GM12872 (cell line): Measurements from ENCODE around the gene RAI14.

Experiments used
- TF ChIP-seq, protein P1 (sequence below): IDR thresholded peaks from 3 replicates; pipeline ENCODE4 v1.5.1; 2011; ENCODE audit warnings: low read depth, mild to moderate bottlenecking, low read length, moderate library complexity; ENCODE audit not compliant: insufficient read depth

Gene RAI14

DNA sequence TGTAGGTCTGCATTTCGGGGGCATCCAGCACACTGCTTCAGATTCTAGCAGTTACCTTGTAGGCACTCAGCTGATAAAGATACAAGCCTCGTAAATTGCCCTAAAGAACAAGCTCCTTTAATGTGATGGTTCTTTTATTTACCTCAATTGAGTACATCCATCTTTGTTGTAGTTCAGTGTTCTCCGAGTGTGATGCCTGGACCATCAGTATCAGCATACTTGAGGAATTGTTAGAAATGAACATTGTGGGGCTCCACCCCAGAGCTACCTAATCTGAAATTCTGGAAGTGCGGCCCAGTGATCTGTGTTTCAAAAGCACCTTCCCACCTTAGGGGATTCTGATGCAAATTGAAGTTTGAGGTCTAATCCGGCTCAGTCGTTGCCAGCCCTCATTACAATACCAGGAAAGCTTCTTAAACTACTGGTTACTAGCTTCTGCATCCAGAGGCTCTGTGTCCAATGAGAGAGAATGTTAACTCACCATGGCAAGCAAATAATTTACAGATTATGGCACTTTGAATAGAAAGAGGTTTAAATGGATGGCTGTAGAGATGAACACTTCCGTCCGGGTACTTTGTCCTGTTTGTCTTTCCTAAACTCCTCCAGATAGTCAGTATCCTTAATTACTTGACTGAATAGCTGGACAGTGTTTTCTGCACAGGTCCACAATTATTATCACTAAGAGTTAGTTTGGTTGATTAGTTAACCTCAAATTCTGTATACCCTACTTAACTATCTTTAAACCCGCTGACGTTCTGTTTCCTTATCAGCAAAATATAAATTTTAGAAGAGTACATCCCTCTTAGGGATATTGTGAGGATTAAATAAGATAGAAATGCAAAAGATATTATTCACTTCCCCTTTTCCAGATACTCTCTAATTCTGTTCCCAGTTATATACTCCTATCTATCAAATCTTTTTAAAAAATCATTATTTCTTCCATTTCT is 47.9 kb downstream of the RAI14 start:
- TF ChIP-seq, protein P1, sequence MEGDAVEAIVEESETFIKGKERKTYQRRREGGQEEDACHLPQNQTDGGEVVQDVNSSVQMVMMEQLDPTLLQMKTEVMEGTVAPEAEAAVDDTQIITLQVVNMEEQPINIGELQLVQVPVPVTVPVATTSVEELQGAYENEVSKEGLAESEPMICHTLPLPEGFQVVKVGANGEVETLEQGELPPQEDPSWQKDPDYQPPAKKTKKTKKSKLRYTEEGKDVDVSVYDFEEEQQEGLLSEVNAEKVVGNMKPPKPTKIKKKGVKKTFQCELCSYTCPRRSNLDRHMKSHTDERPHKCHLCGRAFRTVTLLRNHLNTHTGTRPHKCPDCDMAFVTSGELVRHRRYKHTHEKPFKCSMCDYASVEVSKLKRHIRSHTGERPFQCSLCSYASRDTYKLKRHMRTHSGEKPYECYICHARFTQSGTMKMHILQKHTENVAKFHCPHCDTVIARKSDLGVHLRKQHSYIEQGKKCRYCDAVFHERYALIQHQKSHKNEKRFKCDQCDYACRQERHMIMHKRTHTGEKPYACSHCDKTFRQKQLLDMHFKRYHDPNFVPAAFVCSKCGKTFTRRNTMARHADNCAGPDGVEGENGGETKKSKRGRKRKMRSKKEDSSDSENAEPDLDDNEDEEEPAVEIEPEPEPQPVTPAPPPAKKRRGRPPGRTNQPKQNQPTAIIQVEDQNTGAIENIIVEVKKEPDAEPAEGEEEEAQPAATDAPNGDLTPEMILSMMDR = no peak

DNA sequence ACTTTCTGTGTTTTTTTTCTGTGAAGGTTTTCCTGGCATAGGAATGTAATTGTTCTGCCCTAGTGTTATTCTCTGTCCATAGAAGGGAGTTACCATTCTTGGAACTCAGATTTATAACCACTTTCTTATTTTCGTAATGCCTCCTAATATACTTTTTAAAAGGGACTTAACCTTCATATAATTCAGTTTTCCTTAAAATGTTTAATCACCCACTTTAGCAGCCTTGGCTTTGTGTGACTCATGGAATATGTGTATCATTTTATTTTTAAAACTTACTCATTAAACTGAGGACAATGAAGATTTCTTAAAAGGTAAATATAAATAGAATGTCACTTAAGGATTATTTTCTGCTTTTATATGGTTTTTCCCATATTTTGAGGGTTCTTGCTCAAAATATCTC is 50.0 kb downstream of the RAI14 start:
- TF ChIP-seq, protein P1 = no peak

DNA sequence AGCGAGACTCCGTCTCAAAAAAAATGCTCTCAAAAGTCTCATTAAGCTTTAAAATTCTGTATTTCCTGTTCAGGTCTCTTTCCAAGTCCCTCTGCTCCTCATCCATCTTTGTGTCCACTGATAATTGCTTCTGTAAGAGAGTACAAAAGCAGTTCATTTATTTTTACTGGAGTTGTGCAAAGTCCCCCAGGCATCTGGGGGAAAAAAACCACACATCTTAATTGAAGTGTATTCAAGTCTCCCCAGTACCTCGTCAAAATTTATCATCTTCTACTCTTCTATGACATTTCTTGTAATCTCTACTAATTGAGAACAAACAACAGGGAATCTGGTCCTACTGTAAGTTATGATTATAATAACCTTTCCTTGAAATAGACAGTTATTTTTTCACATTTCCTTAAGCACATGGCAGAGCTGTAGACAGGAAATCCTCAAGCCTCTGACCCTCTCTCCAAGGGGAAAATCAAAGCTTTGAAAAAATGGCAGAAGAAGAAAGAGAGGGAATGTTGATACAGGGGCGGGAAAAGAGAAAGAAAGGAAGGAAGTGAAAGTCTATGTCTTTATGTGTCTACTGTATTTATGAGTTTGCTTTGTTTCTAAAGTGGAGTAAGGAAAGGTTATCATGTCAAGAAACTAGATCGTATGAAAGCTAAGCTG is 51.5 kb downstream of the RAI14 start:
- TF ChIP-seq, protein P1 = no peak

DNA sequence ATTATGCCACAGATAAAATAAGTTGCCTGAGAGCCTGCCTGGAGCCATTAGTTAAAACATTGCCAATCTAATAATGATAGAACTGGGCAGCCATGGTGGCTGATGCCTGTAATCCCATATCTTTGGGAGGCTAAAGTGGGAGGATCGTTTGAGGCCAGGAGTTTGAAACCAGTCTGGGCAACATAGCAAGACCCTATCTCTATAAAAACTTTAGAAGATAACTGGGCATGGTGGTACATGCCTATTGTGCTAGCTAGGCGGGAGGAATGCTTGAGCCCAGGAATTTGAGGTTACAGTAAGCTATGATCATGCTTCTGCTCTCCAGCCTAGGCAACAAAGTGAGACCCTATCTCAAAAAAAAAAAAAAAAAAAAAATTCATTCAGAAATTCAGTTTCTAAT is 52.6 kb downstream of the RAI14 start:
- TF ChIP-seq, protein P1 = no peak

DNA sequence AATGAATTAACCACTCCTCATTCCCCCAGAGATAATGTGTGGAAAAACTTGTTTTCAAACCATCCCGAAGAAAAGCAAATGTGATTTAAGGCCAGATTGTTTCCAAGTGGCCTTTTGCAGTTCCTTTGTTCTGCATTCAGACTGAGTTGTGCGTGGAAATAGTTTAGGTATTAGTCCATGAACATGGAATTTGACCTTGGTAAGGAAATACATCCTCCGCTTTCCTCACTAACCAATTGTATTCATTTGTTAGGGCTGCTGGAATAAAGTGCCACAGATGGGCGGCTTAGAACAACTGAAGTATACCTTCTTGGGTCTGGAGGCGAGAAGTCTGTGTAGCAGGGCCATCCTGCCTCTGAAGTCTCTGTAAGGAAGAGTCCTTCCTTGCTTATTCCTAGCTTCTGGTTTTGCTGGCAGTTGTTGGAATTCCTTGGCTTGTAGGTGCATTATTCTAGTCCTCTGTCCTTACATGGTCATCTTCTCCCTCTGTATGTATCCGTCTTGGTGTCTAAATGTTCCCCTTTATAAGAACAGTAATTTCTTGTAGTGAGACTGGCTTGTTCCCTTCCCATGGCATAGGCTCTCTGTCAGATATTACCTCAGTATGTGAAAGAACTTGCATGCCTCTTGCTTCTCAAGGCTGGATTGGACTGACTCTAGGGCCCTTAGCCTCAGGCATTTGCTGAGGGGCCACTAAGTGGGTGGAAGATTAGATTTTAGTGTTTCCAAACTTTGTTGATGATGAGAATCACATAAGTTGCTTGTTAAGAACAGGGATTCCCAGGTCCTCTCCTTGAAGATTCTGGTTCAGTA is 53.9 kb downstream of the RAI14 start:
- TF ChIP-seq, protein P1 = no peak

DNA sequence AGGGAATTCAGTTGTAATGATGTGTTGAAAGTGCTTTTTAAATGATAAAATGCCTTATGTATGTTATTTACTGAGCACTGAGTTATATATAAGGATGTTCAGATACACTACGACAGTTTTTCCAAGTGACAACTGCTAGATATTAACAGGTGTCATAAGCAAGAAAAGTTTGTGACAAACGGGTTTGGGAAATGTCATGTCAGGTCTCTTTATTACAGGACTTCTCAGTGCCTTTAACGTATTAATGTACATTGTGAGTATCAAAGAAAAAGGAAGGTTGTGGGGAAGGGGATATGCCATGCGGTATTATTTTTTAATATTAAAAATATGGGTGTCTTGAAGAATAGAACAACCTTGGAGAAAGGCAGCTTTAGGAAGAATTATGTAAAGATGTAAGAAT is 56.4 kb downstream of the RAI14 start:
- TF ChIP-seq, protein P1 = no peak

DNA sequence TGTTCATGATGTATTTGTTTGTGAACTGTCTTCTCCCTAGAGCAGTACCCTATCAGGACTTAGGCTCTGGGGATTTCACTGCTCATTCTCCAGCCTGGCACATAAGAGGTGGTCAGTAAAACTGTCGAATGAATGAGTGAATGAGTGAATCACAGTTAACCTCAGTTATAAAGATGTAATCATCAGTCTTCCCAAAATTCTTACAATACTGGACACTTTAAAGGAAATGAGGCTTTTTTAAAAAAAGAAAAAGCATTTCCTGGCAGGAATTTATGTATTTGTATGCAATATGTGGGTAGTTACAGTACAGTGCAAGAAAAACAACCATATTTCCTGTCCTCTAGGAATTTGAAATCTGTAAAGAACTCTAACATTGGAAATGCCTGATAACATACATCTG is 59.6 kb downstream of the RAI14 start:
- TF ChIP-seq, protein P1 = no peak
